OCI-M1 (cell line): ENCODE data around the gene MTUS2.
A peak's percentile ranks its signal among the peaks of the same experiment; 100 is the strongest.

Experiments
- DNase-seq: peaks from one replicate; lab custom pipeline; 2025; lab: John Stamatoyannopoulos, UW

MTUS2 gene

GRCh38 chr13:29024783-29025182 lies 204.6 kb downstream of the MTUS2 start:
- no peak for DNase-seq

GRCh38 chr13:29028868-29029267 lies 208.7 kb downstream of the MTUS2 start:
- DNase-seq = no peak

- DNase-seq = no peak
Observed at GRCh38 chr13:29038700-29039099, 218.6 kb downstream of the MTUS2 start.

- DNase-seq = no peak
Observed at GRCh38 chr13:29039212-29039611, 219.1 kb downstream of the MTUS2 start.

GRCh38 chr13:29046588-29046987 lies 226.4 kb downstream of the MTUS2 start:
- no peak for DNase-seq

GRCh38 chr13:29049524-29049923 lies 229.4 kb downstream of the MTUS2 start:
- no peak for DNase-seq

- DNase-seq = no peak
Observed at GRCh38 chr13:29050719-29051118, 230.6 kb downstream of the MTUS2 start.

GRCh38 chr13:29059800-29060199 lies 239.7 kb downstream of the MTUS2 start:
- DNase-seq = no peak

- no peak for DNase-seq
Observed at GRCh38 chr13:29065142-29065541, 245.0 kb downstream of the MTUS2 start.

- no peak for DNase-seq
Observed at GRCh38 chr13:29067306-29067945, 247.3 kb downstream of the MTUS2 start.

- DNase-seq = no peak
Observed at GRCh38 chr13:29073755-29074154, 253.6 kb downstream of the MTUS2 start.

- DNase-seq = peak; percentile 48
Observed at GRCh38 chr13:29077051-29077813, 257.1 kb downstream of the MTUS2 start.

- peak; percentile 57 for DNase-seq
Observed at GRCh38 chr13:29081036-29081435, 260.9 kb downstream of the MTUS2 start.

- no peak for DNase-seq
Observed at GRCh38 chr13:29081697-29082440, 261.7 kb downstream of the MTUS2 start.

GRCh38 chr13:29099781-29100406 lies 279.8 kb downstream of the MTUS2 start:
- no peak for DNase-seq

- no peak for DNase-seq
Observed at GRCh38 chr13:29100758-29101157, 280.6 kb downstream of the MTUS2 start.

- DNase-seq = no peak
Observed at GRCh38 chr13:29101409-29101808, 281.3 kb downstream of the MTUS2 start.

GRCh38 chr13:29101905-29102304 lies 281.8 kb downstream of the MTUS2 start:
- no peak for DNase-seq

GRCh38 chr13:29103065-29103800 lies 283.1 kb downstream of the MTUS2 start:
- DNase-seq = no peak

- DNase-seq = no peak
Observed at GRCh38 chr13:29104461-29104860, 284.3 kb downstream of the MTUS2 start.

GRCh38 chr13:29105779-29106178 lies 285.6 kb downstream of the MTUS2 start:
- DNase-seq = no peak

- no peak for DNase-seq
Observed at GRCh38 chr13:29106651-29107050, 286.5 kb downstream of the MTUS2 start.
